GM21381 (cell line): ENCODE measurements around the gene ARSG.
"Not testable (repeated sequence)": the region's sequence is repeated elsewhere in the genome, so short reads cannot be mapped to it uniquely, and the experiment has no call there.

Experiments used
- ATAC-seq: cut with Tn5 transposase; IDR thresholded peaks from one replicate; pipeline ENCODE4 v1.9.1; 2021; ENCODE audit warnings: mild to moderate bottlenecking, moderate library complexity; ENCODE audit not compliant: unreplicated experiment

ARSG gene

GRCh38 chr17:68327823-68328557 is 36.7 kb downstream of the ARSG start:
- no peak for ATAC-seq

DNA sequence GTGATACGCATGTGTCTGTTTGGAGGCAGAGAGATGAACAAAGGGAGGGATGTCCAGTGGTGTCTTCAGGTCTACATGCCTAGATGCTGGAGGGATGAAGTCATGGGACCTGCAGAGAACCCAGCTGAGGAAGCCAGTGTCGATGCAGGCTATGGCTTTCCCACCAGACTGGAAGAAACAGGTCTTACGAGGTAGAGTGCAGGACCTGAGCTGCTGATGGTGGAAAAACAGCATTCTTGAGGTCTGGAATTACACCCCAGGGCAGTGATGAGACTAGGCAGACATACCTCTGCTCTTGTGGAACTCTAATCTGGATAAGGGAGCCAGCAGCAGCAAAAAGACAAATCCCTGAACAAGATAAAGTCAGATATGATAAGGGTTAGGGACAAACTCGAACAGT is 37.4 kb downstream of the ARSG start:
- no peak for ATAC-seq

DNA sequence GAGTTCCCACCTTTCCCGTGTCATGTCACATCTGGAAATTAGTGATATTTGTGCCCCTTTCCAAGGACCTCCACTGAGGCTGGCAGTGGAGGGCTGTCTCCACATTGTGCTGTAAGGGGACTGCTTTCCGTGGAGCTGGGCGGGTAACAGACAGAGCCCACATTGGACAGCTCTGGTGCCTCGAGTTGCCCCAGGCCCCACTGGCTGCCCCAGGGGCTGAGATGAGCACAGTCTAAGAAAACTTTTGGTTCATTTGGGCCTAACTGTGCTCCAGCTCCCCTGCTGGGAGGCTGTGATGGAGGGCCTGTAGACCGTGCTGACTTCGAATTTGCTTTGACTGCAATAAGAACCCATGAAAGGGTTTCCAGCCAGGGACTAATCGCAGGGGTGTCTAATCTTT is 38.0 kb downstream of the ARSG start:
- ATAC-seq: no peak

GRCh38 chr17:68331932-68332331 is 40.6 kb downstream of the ARSG start:
- not testable (repeated sequence) for ATAC-seq

GRCh38 chr17:68334393-68334792 is 43.1 kb downstream of the ARSG start:
- ATAC-seq: no peak

GRCh38 chr17:68341482-68341881 is 50.2 kb downstream of the ARSG start:
- no peak for ATAC-seq

GRCh38 chr17:68343976-68344375 is 52.7 kb downstream of the ARSG start:
- no peak for ATAC-seq

DNA sequence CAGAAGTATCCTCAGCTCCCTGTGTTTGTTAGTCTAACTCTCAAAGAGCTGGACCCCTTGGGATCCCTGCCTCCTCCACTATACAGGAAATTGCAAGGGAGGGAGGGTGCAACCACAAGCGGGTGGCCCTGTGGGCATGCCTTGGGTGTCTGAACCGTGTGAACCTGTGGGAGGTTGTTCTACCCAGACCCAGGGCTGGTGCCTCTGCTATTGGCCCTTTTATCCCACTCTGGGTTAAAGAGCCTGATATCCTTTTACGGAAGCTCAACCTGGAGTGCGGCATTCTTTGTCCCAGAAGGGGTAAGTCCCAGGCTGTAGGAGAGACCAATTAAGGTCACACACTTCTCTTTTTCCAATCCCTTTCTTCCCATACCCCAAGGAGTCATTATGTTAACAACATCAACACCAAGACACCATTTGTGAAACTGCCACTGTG is 53.4 kb downstream of the ARSG start:
- no peak for ATAC-seq

GRCh38 chr17:68346448-68346847 is 55.2 kb downstream of the ARSG start:
- peak; percentile 75 for ATAC-seq

GRCh38 chr17:68347380-68347779 is 56.1 kb downstream of the ARSG start:
- no peak for ATAC-seq

GRCh38 chr17:68349157-68349556 is 57.9 kb downstream of the ARSG start:
- no peak for ATAC-seq

DNA sequence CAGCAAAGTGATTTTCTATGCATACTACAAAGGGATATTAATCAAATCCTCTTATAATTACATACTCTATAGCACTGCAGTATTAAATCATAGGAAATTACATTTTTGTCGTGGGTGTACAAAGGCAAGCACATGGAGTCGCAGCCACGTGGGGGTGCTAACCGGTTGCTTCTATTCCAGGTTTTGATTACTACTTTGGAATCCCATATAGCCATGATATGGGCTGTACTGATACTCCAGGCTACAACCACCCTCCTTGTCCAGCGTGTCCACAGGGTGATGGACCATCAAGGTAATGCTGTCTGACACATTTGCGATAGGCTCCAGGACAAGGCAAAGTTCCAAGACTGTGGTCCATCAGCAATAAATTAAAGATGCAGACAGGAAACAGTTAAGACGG is 60.1 kb downstream of the ARSG start:
- ATAC-seq: no peak

GRCh38 chr17:68352041-68352440 is 60.7 kb downstream of the ARSG start:
- ATAC-seq: no peak

DNA sequence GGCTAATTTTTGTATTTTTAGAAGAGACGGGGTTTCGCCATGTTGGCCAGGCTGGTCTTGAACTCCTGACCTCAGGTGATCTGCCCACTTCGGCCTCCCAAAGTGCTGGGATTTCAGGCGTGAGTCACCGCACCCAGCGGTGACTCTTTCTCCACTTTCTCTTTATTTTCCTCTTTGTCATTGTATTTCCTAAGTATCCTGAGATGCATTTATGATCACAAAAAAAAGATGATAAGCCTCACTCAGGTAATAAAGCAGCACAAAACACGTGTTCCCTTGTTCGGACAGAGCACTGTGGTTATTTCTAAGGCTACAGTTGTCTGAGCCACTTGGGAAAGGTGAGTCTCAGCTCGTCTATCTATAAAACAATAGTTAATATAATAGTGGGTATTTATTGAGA is 61.4 kb downstream of the ARSG start:
- ATAC-seq: not testable (repeated sequence)

GRCh38 chr17:68353111-68353521 is 61.8 kb downstream of the ARSG start:
- no peak for ATAC-seq

GRCh38 chr17:68354311-68354710 is 63.0 kb downstream of the ARSG start:
- ATAC-seq: not testable (repeated sequence)

DNA sequence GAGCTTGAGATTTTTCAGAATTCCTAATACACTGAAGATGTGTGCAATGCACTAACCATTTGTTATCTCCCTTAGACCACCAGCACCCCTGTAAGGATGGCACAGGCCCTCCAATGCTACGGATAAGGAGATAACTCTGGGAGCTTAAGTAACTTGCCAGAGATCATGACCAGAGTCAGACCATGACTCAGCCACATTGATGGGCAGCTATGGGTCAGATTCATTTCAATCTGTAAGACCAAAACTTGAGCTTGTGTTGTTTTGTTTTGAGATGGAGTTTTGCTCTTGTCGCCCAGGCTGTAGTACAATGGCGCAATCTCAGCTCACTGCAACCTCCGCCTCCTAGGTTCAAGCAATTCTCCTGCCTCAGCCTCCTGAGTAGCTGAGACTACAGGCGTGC is 63.8 kb downstream of the ARSG start:
- not testable (repeated sequence) for ATAC-seq

GRCh38 chr17:68356520-68356919 is 65.2 kb downstream of the ARSG start:
- ATAC-seq: peak; percentile 90

DNA sequence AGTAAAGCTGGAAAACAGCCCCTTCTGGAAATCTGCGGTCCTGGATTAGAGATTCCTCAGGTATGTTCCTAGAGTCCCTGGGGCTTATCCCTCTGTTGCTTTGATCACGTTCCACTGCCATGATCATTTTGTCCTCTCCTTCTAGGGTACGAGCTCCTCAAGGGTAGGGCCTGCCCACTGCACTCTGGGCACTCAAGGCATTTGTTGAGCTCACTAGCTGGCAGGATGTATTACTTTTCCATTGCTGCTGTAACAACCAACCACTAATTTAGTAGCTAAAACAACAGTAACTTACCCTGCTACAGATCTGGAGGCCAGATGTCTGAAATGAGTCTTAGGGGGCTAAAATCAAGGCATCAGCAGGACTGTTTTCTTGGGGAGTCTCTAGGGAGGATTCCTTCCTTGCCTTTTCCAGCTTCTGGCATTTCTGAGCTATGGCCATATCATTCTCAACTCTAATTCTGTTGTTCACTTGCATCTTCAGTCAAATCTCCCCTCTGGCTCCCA is 65.7 kb downstream of the ARSG start:
- no peak for ATAC-seq

- no peak for ATAC-seq
These were observed 66.6 kb downstream of the ARSG start for GRCh38 chr17:68357886-68358285.

- ATAC-seq: no peak
These were observed 68.7 kb downstream of the ARSG start for GRCh38 chr17:68359791-68360535.

DNA sequence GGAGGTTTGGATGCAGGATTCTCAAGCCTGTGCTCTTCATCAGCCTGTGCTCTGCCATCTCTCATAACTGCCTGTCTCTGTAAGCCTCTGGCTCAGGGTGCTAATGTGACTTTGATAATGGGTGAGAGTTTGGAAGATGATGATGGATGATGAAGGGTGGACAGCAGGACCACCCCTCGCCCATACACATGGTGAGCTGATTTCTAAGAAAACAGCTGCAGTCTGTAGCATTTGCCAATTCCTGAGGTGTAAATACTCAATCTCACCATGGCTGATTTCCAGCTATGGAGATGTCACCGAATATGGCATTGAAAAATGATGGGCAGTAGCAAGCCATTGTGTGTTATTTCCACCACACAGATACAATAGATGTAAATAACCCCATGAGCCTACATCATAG is 74.2 kb downstream of the ARSG start:
- no peak for ATAC-seq
